Stimulated activated naive CD8-positive, alpha-beta T cell treated with anti-CD3 and anti-CD28 coated beads, Interleukin-15, Interleukin-2, amounts not matched to agents 100 ng/mL and 50 ng/mL, for 24 hours (primary cell): ENCODE data around the gene CD300E.
"Not testable (repeated sequence)": the region's sequence is repeated elsewhere in the genome, so short reads cannot be mapped to it uniquely, and the experiment has no call there.

ENCODE experiments used
- H3K27ac Mint-ChIP-seq: one replicate; pipeline ENCODE4 v1.8.0; 2021; ENCODE audit warnings: mild to moderate bottlenecking, mixed read lengths
- H3K27me3 Mint-ChIP-seq: one replicate; pipeline ENCODE4 v1.8.0; 2021; ENCODE audit warnings: mixed read lengths
- H3K36me3 Mint-ChIP-seq: one replicate; pipeline ENCODE4 v1.8.0; 2021; ENCODE audit warnings: low read depth, mixed read lengths
- H3K4me1 Mint-ChIP-seq: one replicate; pipeline ENCODE4 v1.8.0; 2021; ENCODE audit warnings: low read depth, mixed read lengths
- H3K4me3 Mint-ChIP-seq: one replicate; pipeline ENCODE4 v1.8.0; 2021; ENCODE audit warnings: mild to moderate bottlenecking, mixed read lengths
- H3K9me3 Mint-ChIP-seq: one replicate; pipeline ENCODE4 v1.8.0; 2021; ENCODE audit warnings: mixed read lengths

The CD300E gene

GRCh38 chr17:74642556-74642955 lies 19.0 kb upstream of the CD300E start:
- Mint-ChIP-seq H3K27ac (no peak overlapping the region), H3K4me1 (peaks cover 21% of the 10 kb centered on the region), H3K4me3 (no peak overlapping the region), H3K9me3 (no peaks in the 10 kb centered on the region), H3K36me3 (no peaks in the 10 kb centered on the region), H3K27me3 (peaks cover 51% of the 10 kb centered on the region)

GRCh38 chr17:74641958-74642298 lies 18.4 kb upstream of the CD300E start:
- Mint-ChIP-seq H3K4me1 (peaks cover 21% of the 10 kb centered on the region), H3K27me3 (peaks cover 54% of the 10 kb centered on the region), H3K9me3 (no peaks in the 10 kb centered on the region), H3K27ac (no peak overlapping the region), H3K36me3 (no peaks in the 10 kb centered on the region), H3K4me3 (peak overlapping the region; percentile 18)

DNA sequence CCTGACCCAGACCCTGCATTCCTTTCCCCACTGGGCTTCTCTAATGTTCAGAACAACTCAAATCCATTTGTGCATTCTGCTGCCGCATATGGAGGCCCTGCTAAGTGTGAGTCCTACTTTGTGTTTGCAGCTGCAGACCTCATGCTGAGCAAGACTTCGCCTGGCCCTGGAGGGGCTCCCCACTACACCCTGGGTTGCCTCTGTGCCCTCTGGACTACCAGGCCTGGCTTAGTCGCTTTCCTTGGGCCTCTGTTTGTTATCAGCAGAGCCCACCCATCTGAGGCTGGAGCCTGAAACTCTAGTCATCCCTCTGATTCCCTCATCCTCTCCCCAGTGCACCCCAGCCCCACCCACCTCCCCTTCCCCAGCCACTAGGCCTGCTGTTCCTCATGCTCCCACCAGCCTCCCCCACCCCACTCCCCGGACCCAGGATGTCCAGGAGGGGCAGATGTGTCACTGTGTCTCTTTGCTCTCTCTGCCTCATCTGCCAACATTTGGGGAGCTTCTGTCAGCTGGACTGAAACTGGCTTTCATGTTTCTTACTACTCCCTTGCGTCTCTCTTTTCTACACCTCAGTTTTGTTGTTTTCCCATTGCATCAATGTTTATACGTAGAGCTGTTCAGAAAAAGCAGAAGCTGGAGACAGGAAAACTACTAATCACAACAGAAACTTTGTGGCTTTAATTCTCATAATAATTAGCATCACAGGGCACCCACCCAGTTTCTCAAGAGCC lies 17.9 kb upstream of the CD300E start:
- Mint-ChIP-seq H3K27me3 (peaks cover 54% of the 10 kb centered on the region), H3K4me1 (peaks cover 21% of the 10 kb centered on the region), H3K36me3 (no peaks in the 10 kb centered on the region), H3K4me3 (no peak overlapping the region), H3K27ac (no peak overlapping the region), H3K9me3 (no peaks in the 10 kb centered on the region)

- H3K4me1 Mint-ChIP-seq, result peaks cover 21% of the 10 kb centered on the region
- no peaks in the 10 kb centered on the region for H3K9me3 Mint-ChIP-seq
- peaks cover 46% of the 10 kb centered on the region for H3K27me3 Mint-ChIP-seq
- no peak overlapping the region for H3K4me3 Mint-ChIP-seq
- no peaks in the 10 kb centered on the region for H3K36me3 Mint-ChIP-seq
- H3K27ac Mint-ChIP-seq, result no peak overlapping the region
Measured at GRCh38 chr17:74639704-74640151, 16.2 kb upstream of the CD300E start.

DNA sequence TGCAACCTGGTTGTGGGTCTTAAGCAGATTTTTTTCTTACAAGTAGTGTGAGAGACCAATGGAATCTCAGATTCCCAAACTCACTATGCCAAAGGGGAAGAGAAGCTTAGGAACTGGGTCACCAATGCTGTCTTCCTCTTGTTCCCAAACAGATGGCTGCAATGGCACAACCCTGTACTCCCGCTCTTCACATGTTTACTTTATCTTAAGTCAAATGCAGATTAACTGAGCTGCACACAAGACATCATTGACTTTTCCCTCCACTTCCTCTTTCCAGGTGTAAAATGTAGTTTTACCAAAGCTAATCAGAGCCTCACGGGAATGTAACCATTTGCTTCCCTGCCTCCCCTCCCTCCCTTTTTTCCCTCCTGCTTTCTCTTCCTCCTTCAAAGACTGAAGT lies 14.4 kb upstream of the CD300E start:
- no peaks in the 10 kb centered on the region for H3K36me3 Mint-ChIP-seq
- H3K4me1 Mint-ChIP-seq, result peaks cover 21% of the 10 kb centered on the region
- no peak overlapping the region for H3K4me3 Mint-ChIP-seq
- H3K27ac Mint-ChIP-seq, result no peak overlapping the region
- H3K9me3 Mint-ChIP-seq, result no peaks in the 10 kb centered on the region
- H3K27me3 Mint-ChIP-seq, result peaks cover 34% of the 10 kb centered on the region

- Mint-ChIP-seq H3K4me3 (no peak overlapping the region), H3K4me1 (peaks cover 24% of the 10 kb centered on the region), H3K27ac (no peak overlapping the region), H3K27me3 (peaks cover 30% of the 10 kb centered on the region), H3K36me3 (no peaks in the 10 kb centered on the region), H3K9me3 (no peaks in the 10 kb centered on the region)
Measured at GRCh38 chr17:74637265-74637664, 13.7 kb upstream of the CD300E start.

DNA sequence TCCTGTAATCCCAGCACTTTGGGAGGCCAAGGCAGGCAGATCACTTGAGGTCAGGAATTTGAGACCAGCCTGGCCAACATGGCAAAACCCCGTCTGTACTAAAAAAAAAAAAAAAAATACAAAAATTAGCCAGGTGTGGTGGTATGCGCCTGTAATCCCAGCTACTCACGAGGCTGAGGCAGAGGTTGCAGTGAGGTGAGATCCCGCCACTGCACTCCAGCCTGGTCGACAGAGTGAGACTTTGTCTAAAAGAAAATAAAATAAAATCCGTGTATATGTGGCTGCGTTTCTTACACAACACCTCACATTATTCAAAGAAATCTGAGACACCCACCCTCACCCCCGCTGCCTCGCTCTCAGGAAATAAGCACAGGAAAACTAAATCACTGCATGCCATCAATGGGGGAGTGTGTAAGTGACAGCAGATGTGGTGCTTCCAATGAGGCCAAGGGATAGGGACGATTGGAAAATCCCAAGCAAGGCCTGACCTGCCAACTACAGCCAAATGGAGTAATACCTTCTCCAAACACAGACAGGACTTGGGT lies 13.1 kb upstream of the CD300E start:
- not testable (repeated sequence) for H3K4me3 Mint-ChIP-seq, H3K9me3 Mint-ChIP-seq, H3K36me3 Mint-ChIP-seq, H3K27ac Mint-ChIP-seq
- H3K27me3 Mint-ChIP-seq, result peaks cover 25% of the 10 kb centered on the region
- H3K4me1 Mint-ChIP-seq, result peaks cover 24% of the 10 kb centered on the region

DNA sequence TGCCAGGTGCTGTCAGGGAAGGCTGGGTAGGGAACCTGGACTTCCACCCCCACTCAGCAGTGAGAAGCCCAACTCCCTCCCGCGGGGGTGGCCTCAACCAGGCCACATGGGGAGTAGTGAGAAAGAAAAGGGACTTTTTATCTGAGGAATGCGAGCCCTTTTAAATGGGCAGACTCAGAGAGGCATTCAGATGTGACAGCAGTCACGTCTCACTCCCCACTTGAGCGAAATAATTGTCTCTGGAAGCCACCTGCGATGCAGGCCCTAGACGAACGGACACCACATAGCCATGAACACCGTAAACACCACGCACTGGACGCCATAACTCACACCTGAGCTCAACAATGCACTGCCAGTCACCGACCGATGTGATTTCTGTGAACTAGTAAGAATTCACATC lies 11.9 kb upstream of the CD300E start:
- H3K36me3 Mint-ChIP-seq, result no peaks in the 10 kb centered on the region
- H3K27me3 Mint-ChIP-seq, result peaks cover 28% of the 10 kb centered on the region
- H3K27ac Mint-ChIP-seq, result no peak overlapping the region

GRCh38 chr17:74633326-74633725 lies 9.8 kb upstream of the CD300E start:
- no peak overlapping the region for H3K4me3 Mint-ChIP-seq
- H3K27ac Mint-ChIP-seq, result no peak overlapping the region
- H3K36me3 Mint-ChIP-seq, result no peaks in the 10 kb centered on the region
- peaks cover 10% of the 10 kb centered on the region for H3K4me1 Mint-ChIP-seq
- H3K9me3 Mint-ChIP-seq, result no peaks in the 10 kb centered on the region
- H3K27me3 Mint-ChIP-seq, result peaks cover 26% of the 10 kb centered on the region

More for the DNA sequence above, 11.9 kb upstream of the CD300E start:
- Mint-ChIP-seq H3K4me3 (no peak overlapping the region), H3K9me3 (no peaks in the 10 kb centered on the region), H3K4me1 (peaks cover 23% of the 10 kb centered on the region)

DNA sequence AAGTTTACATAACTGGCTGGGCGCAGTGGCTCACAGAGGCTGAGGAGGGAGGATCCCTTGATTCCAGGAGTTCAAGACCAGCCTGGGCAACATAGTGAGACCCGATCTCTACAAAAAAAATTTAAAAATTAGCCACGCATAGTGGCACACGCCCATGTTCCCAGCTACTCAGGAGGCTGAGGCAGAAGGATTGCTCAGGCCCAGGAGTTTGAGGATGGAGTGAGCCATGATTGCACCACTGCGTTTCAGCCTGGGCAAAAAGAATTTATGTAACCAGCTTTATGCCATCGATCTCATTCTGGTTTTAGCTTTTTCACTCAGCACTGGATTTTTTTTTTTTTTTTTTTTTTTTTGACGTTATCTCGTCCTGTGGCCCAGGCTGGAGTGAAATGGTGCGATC lies 9.1 kb upstream of the CD300E start:
- Mint-ChIP-seq H3K4me3 (no peak overlapping the region), H3K27ac (no peak overlapping the region), H3K27me3 (peaks cover 24% of the 10 kb centered on the region), H3K36me3 (no peaks in the 10 kb centered on the region), H3K9me3 (no peaks in the 10 kb centered on the region), H3K4me1 (peaks cover 10% of the 10 kb centered on the region)

- H3K4me1 Mint-ChIP-seq, result peaks cover 10% of the 10 kb centered on the region
- H3K9me3 Mint-ChIP-seq, result no peaks in the 10 kb centered on the region
- H3K4me3 Mint-ChIP-seq, result no peak overlapping the region
- H3K27me3 Mint-ChIP-seq, result peaks cover 24% of the 10 kb centered on the region
- H3K27ac Mint-ChIP-seq, result no peak overlapping the region
- no peaks in the 10 kb centered on the region for H3K36me3 Mint-ChIP-seq
Measured at GRCh38 chr17:74631468-74632450, 8.2 kb upstream of the CD300E start.

DNA sequence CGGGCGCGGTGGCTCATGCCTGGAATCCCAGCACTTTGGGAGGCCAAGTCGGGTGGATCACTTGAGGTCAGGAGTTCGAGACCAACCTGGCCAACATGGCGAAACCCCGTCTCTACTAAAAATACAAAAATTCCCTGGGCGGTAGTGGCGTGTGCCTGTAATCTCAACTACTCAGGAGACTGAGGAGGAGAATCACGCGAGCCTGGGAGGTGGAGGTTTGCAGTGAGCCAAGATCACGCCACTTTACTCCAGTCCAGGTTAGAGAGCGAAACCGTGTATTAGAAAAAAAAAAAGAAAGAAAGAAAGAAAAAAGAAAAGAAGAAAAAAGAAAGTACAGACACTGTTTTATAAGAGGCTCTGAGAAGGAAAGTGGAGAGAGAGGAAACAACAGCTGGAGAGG lies 6.7 kb upstream of the CD300E start:
- H3K27ac Mint-ChIP-seq, H3K9me3 Mint-ChIP-seq, H3K4me1 Mint-ChIP-seq, H3K4me3 Mint-ChIP-seq, H3K36me3 Mint-ChIP-seq: not testable (repeated sequence)
- peaks cover 38% of the 10 kb centered on the region for H3K27me3 Mint-ChIP-seq

DNA sequence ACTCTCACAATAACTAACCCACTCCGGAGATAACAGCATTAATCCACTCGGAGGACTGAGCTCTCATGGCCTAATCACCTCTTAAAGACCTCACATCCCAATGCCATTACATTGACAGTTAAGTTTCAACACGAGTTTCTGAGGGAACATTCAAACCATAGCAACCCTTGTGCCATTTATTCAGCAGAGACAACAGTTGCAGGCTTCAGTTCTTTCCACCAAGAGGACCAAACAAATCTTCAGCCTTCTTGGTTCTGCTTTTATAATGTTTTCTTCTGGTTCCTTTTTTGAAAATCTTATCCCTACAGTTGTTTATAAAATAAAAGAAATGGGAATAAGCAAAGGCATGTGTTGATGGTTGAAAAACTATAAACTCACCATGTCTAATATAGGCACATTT lies 2.1 kb upstream of the CD300E start:
- Mint-ChIP-seq H3K27me3 (peaks cover 66% of the 10 kb centered on the region), H3K36me3 (no peaks in the 10 kb centered on the region), H3K4me1 (no peaks in the 10 kb centered on the region), H3K9me3 (peaks cover 6% of the 10 kb centered on the region), H3K4me3 (no peak overlapping the region), H3K27ac (no peak overlapping the region)

GRCh38 chr17:74624131-74624530 lies 593 bp upstream of the CD300E start:
- H3K27ac Mint-ChIP-seq, result no peak overlapping the region
- H3K9me3 Mint-ChIP-seq, result peaks cover 6% of the 10 kb centered on the region
- peaks cover 63% of the 10 kb centered on the region for H3K27me3 Mint-ChIP-seq

DNA sequence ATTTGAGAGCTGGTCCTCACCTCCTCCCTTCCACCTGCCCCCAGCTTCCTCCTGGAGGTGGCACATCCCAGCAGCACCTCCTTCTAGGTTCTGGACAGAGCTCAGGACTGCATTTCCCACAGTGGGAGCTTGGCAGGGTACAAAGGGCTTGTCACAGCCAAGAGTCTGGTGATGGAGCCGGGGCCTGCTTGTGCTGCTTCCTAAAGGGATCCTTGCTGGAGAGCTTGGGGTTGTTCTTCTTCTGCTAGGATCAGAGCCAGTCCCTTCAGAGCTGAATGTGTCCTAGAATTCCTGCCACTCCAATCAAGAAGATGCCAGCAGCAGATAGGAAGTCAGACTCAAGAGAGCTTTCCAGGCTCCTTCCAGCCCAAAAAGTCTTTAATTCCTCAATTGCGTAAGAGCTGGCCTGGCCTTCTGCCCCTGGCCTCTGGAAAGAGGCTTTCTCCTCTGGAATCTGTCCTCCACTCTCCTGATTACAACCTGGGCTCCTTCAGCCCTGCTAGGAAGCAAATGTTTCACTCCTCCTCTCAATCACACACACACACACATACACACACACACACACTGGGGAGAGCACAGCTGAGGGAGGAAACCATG lies 4.4 kb downstream of the CD300E start:
- H3K4me3 Mint-ChIP-seq, result no peak overlapping the region
- H3K27me3 Mint-ChIP-seq, result peaks cover 64% of the 10 kb centered on the region
- H3K36me3 Mint-ChIP-seq, result no peaks in the 10 kb centered on the region
- H3K9me3 Mint-ChIP-seq, result no peaks in the 10 kb centered on the region
- no peak overlapping the region for H3K27ac Mint-ChIP-seq
- H3K4me1 Mint-ChIP-seq, result no peaks in the 10 kb centered on the region

More at GRCh38 chr17:74624131-74624530, 593 bp upstream of the CD300E start:
- Mint-ChIP-seq H3K4me1 (no peaks in the 10 kb centered on the region), H3K36me3 (no peaks in the 10 kb centered on the region), H3K4me3 (no peak overlapping the region)
